ENCODE data around the gene RPTOR. TPM values are rescaled to one million over a fixed set of nuclear protein-coding genes. Genes with fewer than 3 reads are reported as not detected.

Gene RPTOR
- total RNA-seq, 1 experiment from 2014 or later, result 25.1 TPM

- no peak overlapping the region for H3K9ac ChIP-seq (ENCODE audit: extremely low read depth, insufficient read length, low read length)
- no peak overlapping the region for H3K4me3 Mint-ChIP-seq
- H4K20me1 ChIP-seq (ENCODE audit: control insufficient read depth, insufficient read depth, insufficient read length), result no peaks in the 10 kb centered on the region
- H3K23me2 ChIP-seq (ENCODE audit: insufficient read length, low read depth, low read length, poor library complexity, severe bottlenecking), result no peaks in the 10 kb centered on the region
- H3K4me1 ChIP-seq (ENCODE audit: insufficient read depth, low read length), result no peaks in the 10 kb centered on the region; the same call in 1 of the 2 replicates
- no peak overlapping the region for H4K5ac ChIP-seq (ENCODE audit: insufficient read length, low read depth, low read length)
- H3K27ac ChIP-seq (ENCODE audit: insufficient read length, low read depth, low read length), result no peak overlapping the region
- H3K14ac ChIP-seq (ENCODE audit: insufficient read depth, low read length), result no peak overlapping the region
- no CpG with 5 or more reads among the region's 4 CpGs for WGBS (ENCODE audit: extremely low coverage, insufficient read length, low lambda C conversion rate)
- H3K27me3 ChIP-seq (ENCODE audit: insufficient read depth, low read length), result no peaks in the 10 kb centered on the region
- no peak overlapping the region for H3K56ac ChIP-seq (ENCODE audit: insufficient read length, low read depth, low read length)
- H2AK5ac ChIP-seq (ENCODE audit: insufficient read length, low read length), result no peak overlapping the region
- no peak overlapping the region for H2BK120ac ChIP-seq (ENCODE audit: low read depth, low read length, poor library complexity, severe bottlenecking)
- H3K4me2 ChIP-seq (ENCODE audit: insufficient read depth, insufficient read length, low read length), result no peak overlapping the region
- peaks cover 27 to 29% of the 10 kb centered on the region in 2 experiments for H3K4me1 Mint-ChIP-seq
- no peak overlapping the region for H2AFZ ChIP-seq (ENCODE audit: low read length)
- H4K8ac ChIP-seq (replicated peaks; ENCODE audit: insufficient read length, low read depth, low read length), result no peak overlapping the region
- TF ChIP-seq, protein P1, sequence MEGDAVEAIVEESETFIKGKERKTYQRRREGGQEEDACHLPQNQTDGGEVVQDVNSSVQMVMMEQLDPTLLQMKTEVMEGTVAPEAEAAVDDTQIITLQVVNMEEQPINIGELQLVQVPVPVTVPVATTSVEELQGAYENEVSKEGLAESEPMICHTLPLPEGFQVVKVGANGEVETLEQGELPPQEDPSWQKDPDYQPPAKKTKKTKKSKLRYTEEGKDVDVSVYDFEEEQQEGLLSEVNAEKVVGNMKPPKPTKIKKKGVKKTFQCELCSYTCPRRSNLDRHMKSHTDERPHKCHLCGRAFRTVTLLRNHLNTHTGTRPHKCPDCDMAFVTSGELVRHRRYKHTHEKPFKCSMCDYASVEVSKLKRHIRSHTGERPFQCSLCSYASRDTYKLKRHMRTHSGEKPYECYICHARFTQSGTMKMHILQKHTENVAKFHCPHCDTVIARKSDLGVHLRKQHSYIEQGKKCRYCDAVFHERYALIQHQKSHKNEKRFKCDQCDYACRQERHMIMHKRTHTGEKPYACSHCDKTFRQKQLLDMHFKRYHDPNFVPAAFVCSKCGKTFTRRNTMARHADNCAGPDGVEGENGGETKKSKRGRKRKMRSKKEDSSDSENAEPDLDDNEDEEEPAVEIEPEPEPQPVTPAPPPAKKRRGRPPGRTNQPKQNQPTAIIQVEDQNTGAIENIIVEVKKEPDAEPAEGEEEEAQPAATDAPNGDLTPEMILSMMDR (conservative IDR thresholded peaks at IDR 0.05), result no peak
- no peaks in the 10 kb centered on the region for H3K9me3 Mint-ChIP-seq
- H3T11ph ChIP-seq (ENCODE audit: low read length), result no peak overlapping the region
- no peak overlapping the region for H3K4ac ChIP-seq (ENCODE audit: low read depth, low read length)
- H3K18ac ChIP-seq (ENCODE audit: insufficient read length, low read depth, low read length), result no peak overlapping the region
- no peaks in the 10 kb centered on the region for H3K9me3 ChIP-seq (ENCODE audit: control insufficient read depth, low read depth, low read length)
- no peak for DNase-seq
- H3K36me3 Mint-ChIP-seq (ENCODE audit: insufficient read depth in 1 of 3, low read depth in 3 of 3), result peaks cover 0 to 8% (median 3%) of the 10 kb centered on the region in 3 experiments; a peak in 3 of 7 replicates
- no peak overlapping the region for H3K27ac Mint-ChIP-seq
- H3K23ac ChIP-seq (ENCODE audit: insufficient read length, low read depth, low read length), result no peak overlapping the region
- no peak overlapping the region for H2BK12ac ChIP-seq (ENCODE audit: insufficient read length, low read depth, low read length)
- no peak overlapping the region for H2BK5ac ChIP-seq (ENCODE audit: insufficient read length, low read length)
- H2BK20ac ChIP-seq (ENCODE audit: low read depth, low read length, poor library complexity, severe bottlenecking), result no peak overlapping the region
- H3K79me2 ChIP-seq (ENCODE audit: insufficient read depth, low read length), result no peaks in the 10 kb centered on the region; the same call in 1 of the 2 replicates
- no peak overlapping the region for H2BK15ac ChIP-seq (ENCODE audit: low read depth, low read length)
- no peaks in the 10 kb centered on the region; the same call in 1 of the 2 replicates for H3K27me3 Mint-ChIP-seq (ENCODE audit: low read depth)
- H3K79me1 ChIP-seq (ENCODE audit: insufficient read depth, low read depth, low read length, poor library complexity, severe bottlenecking), result no peaks in the 10 kb centered on the region
- no peak overlapping the region for H4K91ac ChIP-seq (ENCODE audit: insufficient read length, low read depth, low read length)
Observed at GRCh38 chr17:80712089-80712488, 167.5 kb downstream of the RPTOR start.

Measured in H9 (cell line).